ENCODE measurements around the gene PITPNM2. TPM values are rescaled to one million over a fixed set of nuclear protein-coding genes. Genes with fewer than 3 reads are reported as not detected.

PITPNM2 gene
- total RNA-seq, 2 donors from 2014 or later = 7.9 to 14.3 TPM

- no peak for ATAC-seq (ENCODE audit: insufficient number of reproducible peaks, low FRiP score, low read depth)
- Histone ChIP-seq H3K36me3 (no peaks in the 10 kb centered on the region), H3K27ac (peak overlapping the region; percentile 57 to 72), H3K9me3 (no peaks in the 10 kb centered on the region), H3K4me1 (ENCODE audit: control insufficient read depth in 1 of 2, low read depth in 2 of 2) (peaks cover 2 to 25% of the 10 kb centered on the region in 2 donors), H3K27me3 (replicated peaks; ENCODE audit: insufficient read depth) (no peaks in the 10 kb centered on the region), H3K4me3 (peak overlapping the region; percentile 86)
- DNase-seq (ENCODE audit: low spot score) = no peak
- no peak for TF ChIP-seq CTCF (IDR thresholded peaks at IDR 0.05)
These were observed 581 bp downstream of the PITPNM2 start for GRCh38 chr12:123150275-123150743.

GRCh38 chr12:123149501-123150274 lies 1.2 kb downstream of the PITPNM2 start:
- DNase-seq (ENCODE audit: low spot score) (no peak), ATAC-seq (ENCODE audit: insufficient number of reproducible peaks, low FRiP score, low read depth) (no peak)
- H3K4me3 ChIP-seq = peak overlapping the region; percentile 86
- H3K4me1 ChIP-seq (ENCODE audit: control insufficient read depth in 1 of 2, low read depth in 2 of 2) = peaks cover 2 to 25% of the 10 kb centered on the region in 2 donors
- H3K27me3 ChIP-seq (replicated peaks; ENCODE audit: insufficient read depth) = no peaks in the 10 kb centered on the region
- TF ChIP-seq CTCF (IDR thresholded peaks at IDR 0.05) = no peak
- H3K27ac ChIP-seq = peak overlapping the region; percentile 57 to 72
- no peaks in the 10 kb centered on the region for H3K9me3 ChIP-seq
- H3K36me3 ChIP-seq = no peaks in the 10 kb centered on the region

DNA sequence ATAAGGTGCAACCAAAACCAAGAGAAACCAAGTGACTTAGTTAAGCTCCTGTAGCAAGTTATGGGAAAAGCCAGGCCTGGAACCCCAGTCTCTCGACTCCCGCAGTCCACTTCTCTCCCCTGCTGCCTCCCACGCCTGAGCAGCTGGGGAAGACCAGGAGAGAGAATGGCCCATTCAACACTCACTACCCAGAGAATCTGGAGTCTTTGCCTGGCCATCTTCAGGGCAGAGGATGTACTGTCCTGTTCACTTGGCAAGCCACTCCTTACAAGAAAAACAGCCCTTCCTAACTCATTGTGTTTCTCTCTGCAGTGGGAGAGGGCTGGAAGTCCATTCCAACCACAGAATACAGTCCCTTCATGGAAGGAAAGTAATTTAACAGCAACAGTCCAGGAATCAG lies 1.8 kb downstream of the PITPNM2 start:
- peaks cover 2 to 25% of the 10 kb centered on the region in 2 donors for H3K4me1 ChIP-seq (ENCODE audit: control insufficient read depth in 1 of 2, low read depth in 2 of 2)
- no peaks in the 10 kb centered on the region for H3K9me3 ChIP-seq
- no peaks in the 10 kb centered on the region for H3K36me3 ChIP-seq
- no peak for DNase-seq (ENCODE audit: low spot score)
- no peaks in the 10 kb centered on the region for H3K27me3 ChIP-seq (replicated peaks; ENCODE audit: insufficient read depth)
- no peak for TF ChIP-seq CTCF (IDR thresholded peaks at IDR 0.05)
- peak overlapping the region; percentile 86 for H3K4me3 ChIP-seq
- ATAC-seq (ENCODE audit: insufficient number of reproducible peaks, low FRiP score, low read depth) = no peak
- H3K27ac ChIP-seq = peak overlapping the region; percentile 38 to 57

DNA sequence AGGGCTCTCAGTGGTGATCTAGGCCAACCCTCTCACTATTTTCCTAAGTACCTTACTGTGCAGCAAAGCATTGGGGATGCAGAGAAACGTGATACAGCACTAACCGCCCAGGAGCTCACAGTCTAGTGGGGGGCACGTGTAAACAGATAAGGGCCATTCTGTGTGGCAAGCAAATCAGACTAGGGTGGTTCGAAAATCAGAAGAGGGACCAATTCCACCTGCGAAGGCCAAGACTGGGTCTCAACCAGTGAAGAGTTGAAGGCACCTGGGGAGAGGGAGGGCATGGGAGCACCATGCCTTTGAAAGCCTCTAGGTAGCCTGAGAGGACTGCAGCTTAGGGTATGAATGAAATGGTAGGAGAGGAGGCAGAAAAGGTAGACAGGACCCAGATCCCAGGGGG lies 2.2 kb downstream of the PITPNM2 start:
- ATAC-seq (ENCODE audit: insufficient number of reproducible peaks, low FRiP score, low read depth) = no peak
- TF ChIP-seq CTCF (IDR thresholded peaks at IDR 0.05) = no peak
- DNase-seq (ENCODE audit: low spot score) = no peak
- H3K9me3 ChIP-seq = no peaks in the 10 kb centered on the region
- H3K4me3 ChIP-seq = no peak overlapping the region
- peaks cover 2 to 26% of the 10 kb centered on the region in 2 donors for H3K4me1 ChIP-seq (ENCODE audit: control insufficient read depth in 1 of 2, low read depth in 2 of 2)
- no peaks in the 10 kb centered on the region for H3K36me3 ChIP-seq
- H3K27ac ChIP-seq = no peak overlapping the region
- no peaks in the 10 kb centered on the region for H3K27me3 ChIP-seq (replicated peaks; ENCODE audit: insufficient read depth)

DNA sequence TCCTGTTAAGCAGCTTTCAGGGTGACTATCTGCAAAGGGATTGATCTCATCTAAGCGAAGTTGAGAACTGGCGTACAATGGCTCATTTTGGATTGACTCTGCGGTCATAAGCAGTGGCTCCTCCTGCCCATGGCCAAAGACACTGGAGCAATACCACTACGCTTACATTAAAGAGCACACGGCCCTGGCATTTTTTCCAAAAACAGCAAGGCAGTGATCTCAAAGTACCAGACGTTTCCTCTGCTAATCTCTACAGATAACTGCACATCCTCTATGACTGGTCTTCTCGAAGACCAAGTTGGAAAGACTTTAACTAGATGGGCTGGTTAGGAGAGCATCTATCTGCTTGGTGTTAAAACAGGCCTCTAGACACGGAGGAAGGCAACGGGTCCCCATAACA lies 2.7 kb downstream of the PITPNM2 start:
- ATAC-seq (ENCODE audit: insufficient number of reproducible peaks, low FRiP score, low read depth) (no peak), DNase-seq (ENCODE audit: low spot score) (no peak)
- Histone ChIP-seq H3K27ac (no peak overlapping the region), H3K9me3 (no peaks in the 10 kb centered on the region), H3K27me3 (replicated peaks; ENCODE audit: insufficient read depth) (no peaks in the 10 kb centered on the region), H3K36me3 (no peaks in the 10 kb centered on the region), H3K4me3 (no peak overlapping the region), H3K4me1 (ENCODE audit: control insufficient read depth in 1 of 2, low read depth in 2 of 2) (peaks cover 5 to 30% of the 10 kb centered on the region in 2 donors)
- no peak for TF ChIP-seq CTCF (IDR thresholded peaks at IDR 0.05)
